GM12864 (cell line): ENCODE measurements around the gene PGAP6.
"Not testable (repeated sequence)": the region's sequence is repeated elsewhere in the genome, so short reads cannot be mapped to it uniquely, and the experiment has no call there.

Experiments
- DNase-seq: peaks from one replicate; pipeline ENCODE4 v3.0.0-alpha.2; 2011; ENCODE audit warnings: low read depth
- H3K4me3 ChIP-seq: 2 replicates; pipeline ENCODE4 v1.5.1; 2011; ENCODE audit warnings: mild to moderate bottlenecking, low read depth, low read length, control low read depth
- TF ChIP-seq, protein P1 (sequence below): IDR thresholded peaks from 2 replicates; pipeline ENCODE4 v1.5.1; 2011; ENCODE audit warnings: low read depth, mild to moderate bottlenecking, moderate library complexity, low read length, control low read depth, inconsistent platforms; ENCODE audit errors: missing control alignments

PGAP6 gene

DNA sequence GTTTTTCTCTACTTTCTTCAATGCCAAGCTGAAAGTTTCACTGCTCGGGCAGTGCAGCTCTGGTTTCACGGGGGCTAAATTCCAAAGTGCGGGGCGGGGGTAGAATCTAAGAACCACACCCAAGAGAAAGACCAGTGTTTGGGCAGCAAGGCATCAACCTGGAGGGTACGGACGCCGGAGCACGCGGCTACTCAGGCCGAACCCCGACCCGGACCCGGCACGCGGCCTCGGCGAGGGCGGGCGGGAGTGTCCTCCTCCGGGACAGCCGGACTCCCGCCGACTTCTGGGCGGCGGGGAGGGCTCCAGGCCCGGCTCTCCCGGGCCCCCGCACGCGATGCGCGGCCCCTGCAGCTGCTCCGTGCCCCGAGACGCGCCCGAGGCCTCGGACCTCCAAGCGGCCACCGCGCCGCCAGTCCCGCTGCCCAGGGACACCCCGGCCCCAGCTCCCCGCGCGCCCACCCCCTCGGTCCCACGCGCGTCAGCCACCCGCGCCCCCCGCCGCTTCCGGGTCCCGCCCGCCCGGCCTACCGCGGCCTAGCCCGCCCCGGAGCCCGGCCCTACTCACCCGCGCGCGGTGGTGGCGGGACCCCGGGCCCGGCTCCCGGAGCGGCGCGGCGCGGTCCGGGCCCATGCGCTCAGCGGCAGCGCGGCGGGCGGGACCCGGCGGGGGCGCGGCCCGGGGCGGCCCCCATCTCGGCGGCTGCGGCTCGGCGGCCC is 29.8 kb downstream of the PGAP6 start:
- H3K4me3 ChIP-seq: peak overlapping the region; percentile 81
- TF ChIP-seq, protein P1, sequence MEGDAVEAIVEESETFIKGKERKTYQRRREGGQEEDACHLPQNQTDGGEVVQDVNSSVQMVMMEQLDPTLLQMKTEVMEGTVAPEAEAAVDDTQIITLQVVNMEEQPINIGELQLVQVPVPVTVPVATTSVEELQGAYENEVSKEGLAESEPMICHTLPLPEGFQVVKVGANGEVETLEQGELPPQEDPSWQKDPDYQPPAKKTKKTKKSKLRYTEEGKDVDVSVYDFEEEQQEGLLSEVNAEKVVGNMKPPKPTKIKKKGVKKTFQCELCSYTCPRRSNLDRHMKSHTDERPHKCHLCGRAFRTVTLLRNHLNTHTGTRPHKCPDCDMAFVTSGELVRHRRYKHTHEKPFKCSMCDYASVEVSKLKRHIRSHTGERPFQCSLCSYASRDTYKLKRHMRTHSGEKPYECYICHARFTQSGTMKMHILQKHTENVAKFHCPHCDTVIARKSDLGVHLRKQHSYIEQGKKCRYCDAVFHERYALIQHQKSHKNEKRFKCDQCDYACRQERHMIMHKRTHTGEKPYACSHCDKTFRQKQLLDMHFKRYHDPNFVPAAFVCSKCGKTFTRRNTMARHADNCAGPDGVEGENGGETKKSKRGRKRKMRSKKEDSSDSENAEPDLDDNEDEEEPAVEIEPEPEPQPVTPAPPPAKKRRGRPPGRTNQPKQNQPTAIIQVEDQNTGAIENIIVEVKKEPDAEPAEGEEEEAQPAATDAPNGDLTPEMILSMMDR: no peak
- no peak for DNase-seq

DNA sequence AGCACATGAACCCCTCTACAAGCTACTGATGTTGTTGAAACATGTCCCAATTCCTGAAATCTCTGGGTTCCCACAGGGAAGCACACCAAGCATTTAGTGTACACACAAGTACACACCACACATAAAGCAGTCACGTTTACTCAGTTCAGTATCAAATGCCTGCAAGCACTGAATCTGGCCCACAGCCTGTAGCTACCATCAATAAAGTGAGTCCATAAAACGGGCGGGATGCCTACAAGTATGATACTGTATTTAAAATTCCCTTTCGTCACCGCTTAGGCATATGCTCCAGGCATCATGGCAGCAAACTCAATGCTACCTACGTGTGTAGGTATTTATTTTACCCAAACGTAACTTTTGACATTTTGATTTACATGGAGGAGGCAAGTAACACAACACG is 31.6 kb downstream of the PGAP6 start:
- H3K4me3 ChIP-seq: no peak overlapping the region
- DNase-seq: no peak
- TF ChIP-seq, protein P1: no peak

DNA sequence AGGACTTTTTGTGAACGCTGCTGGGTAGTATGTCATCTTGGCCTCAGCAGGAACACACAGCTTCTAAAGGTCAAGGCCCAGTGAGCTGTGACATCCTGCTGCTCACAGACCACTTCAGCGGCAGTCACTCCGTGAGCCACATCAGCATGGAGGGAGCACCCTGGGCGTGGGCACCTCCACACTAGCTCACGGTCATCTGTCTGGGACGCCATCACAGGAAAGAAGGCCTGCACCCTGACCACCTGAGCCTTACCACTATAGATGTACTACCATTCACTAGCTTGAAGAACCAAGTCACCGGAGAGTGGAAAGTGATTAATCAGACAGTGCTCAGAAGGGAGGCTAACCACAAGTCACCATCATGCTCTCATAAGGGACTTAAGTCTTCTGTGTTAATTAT is 32.6 kb downstream of the PGAP6 start:
- DNase-seq: no peak
- H3K4me3 ChIP-seq: no peak overlapping the region

DNA sequence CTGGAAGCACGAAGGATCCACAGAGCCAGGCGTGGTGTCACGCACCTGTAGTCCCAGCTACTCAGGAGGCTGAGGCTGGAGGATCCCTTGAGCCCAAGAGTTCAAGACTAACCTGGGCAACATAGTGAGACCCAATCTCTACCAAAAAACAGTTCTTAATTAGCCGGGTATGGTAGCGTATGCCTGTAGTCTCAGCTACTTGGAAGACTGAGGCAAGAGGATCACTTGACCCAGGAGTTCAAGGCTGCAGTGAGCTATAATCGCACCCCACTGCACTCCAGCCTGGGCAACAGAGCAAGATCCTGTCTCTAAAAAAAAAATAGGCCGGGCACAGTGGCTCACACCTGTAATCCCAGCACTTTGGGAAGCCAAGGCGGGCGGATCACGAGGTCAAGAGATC is 33.3 kb downstream of the PGAP6 start:
- DNase-seq, H3K4me3 ChIP-seq: not testable (repeated sequence)

More for the DNA sequence above, 32.6 kb downstream of the PGAP6 start:
- TF ChIP-seq, protein P1: no peak

DNA sequence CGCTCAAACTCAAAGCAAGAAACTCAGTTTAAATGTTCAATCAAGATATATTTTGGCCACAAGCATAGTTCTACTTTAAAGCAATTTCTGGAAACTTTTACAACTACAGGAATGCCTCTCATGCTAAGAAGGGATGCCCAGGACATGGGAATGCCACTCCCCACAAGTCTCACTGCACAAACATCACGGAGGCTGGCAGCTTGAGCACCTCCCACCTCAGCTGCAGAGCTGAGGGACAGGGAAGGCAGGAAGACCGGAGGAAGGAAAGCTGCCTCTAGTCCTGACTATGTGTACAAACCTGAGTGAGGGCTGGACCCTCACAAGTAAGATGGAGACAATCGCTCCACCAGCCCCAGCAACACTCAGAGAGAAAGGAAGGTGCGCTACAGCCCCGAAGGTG is 34.6 kb downstream of the PGAP6 start:
- no peak overlapping the region for H3K4me3 ChIP-seq
- TF ChIP-seq, protein P1: no peak
- no peak for DNase-seq

DNA sequence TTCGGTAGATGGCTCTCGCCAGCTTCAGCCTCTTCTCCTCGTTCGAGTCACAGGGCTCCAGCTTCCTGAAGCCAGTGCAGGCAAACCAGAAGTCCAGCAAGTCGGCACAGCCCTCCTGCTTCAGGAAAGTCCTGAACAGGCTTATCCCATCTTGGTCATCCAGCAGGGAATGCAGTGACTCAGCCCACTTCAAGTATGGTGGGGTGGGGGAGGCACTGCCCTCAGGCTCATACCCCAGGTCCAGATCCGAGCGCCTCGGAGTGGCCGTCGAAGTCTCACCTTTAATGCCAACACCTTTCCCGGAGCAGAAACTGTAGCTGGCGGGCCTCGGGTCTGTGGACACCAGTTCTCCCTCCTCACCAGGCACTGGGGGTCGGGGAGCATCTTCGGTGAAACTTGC is 35.2 kb downstream of the PGAP6 start:
- TF ChIP-seq, protein P1: no peak
- H3K4me3 ChIP-seq: no peak overlapping the region
- no peak for DNase-seq

DNA sequence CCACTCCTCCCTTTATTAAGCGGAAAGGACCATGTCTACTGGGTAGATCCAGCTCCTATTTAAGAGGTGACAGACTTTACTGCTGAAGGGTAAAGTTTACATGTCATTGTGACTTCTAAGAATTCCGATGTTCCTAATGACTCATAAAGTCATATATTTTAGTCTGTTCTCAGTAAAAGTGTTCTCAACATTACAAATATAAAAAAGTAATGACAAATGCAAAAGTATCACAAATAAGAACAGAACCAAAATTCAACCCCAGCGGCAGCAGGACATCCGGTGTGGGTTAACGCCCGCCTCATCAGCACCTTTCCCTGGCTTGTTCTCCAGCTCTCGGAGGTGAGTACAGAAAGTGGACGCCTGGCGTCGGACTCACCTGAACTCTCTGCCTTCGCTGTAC is 36.0 kb downstream of the PGAP6 start:
- TF ChIP-seq, protein P1: no peak
- no peak for DNase-seq
- no peak overlapping the region for H3K4me3 ChIP-seq
